NT2/D1 (cell line): ENCODE measurements around the gene FANCG.
A peak's percentile ranks its signal among the peaks of the same experiment; 100 is the strongest.

Experiments used
- DNase-seq: peaks from one replicate; pipeline ENCODE4 v3.0.0-alpha.2; 2011; ENCODE audit warnings: low read depth, low spot score
- H3K27me3 ChIP-seq: 2 replicates; pipeline ENCODE4 v1.6.0; 2011; ENCODE audit warnings: mild to moderate bottlenecking; ENCODE audit not compliant: insufficient read length, insufficient read depth
- H3K36me3 ChIP-seq: 2 replicates; pipeline ENCODE4 v1.6.1; 2011; ENCODE audit warnings: mild to moderate bottlenecking, low read length, mixed read lengths; ENCODE audit not compliant: insufficient read depth, insufficient read length
- H3K4me1 ChIP-seq: 2 replicates; pipeline ENCODE4 v1.5.1; 2011; ENCODE audit not compliant: insufficient read depth, insufficient read length
- H3K4me3 ChIP-seq: 2 replicates; pipeline ENCODE4 v1.5.1; 2011; ENCODE audit warnings: low read depth; ENCODE audit not compliant: insufficient read length
- H3K9ac ChIP-seq: 2 replicates; pipeline ENCODE4 v1.6.0; 2011; ENCODE audit warnings: low read depth; ENCODE audit not compliant: insufficient read length
- H3K9me3 ChIP-seq: 2 replicates; pipeline ENCODE4 v1.5.1; 2011; ENCODE audit warnings: mild to moderate bottlenecking, low read length; ENCODE audit not compliant: insufficient read depth
- SUZ12 ChIP-seq: IDR thresholded peaks from 2 replicates; pipeline ENCODE4 v1.6.1; 2011; ENCODE audit not compliant: insufficient read length, insufficient read depth; ENCODE audit errors: extremely low read depth
- YY1 ChIP-seq: IDR thresholded peaks from 2 replicates; pipeline ENCODE4 v1.6.1; 2011; ENCODE audit not compliant: insufficient read length, insufficient read depth
- ZNF274 ChIP-seq: IDR thresholded peaks from 2 replicates; pipeline ENCODE4 v1.6.1; 2011; ENCODE audit warnings: mild to moderate bottlenecking, low read depth, low read length

Gene FANCG

DNA sequence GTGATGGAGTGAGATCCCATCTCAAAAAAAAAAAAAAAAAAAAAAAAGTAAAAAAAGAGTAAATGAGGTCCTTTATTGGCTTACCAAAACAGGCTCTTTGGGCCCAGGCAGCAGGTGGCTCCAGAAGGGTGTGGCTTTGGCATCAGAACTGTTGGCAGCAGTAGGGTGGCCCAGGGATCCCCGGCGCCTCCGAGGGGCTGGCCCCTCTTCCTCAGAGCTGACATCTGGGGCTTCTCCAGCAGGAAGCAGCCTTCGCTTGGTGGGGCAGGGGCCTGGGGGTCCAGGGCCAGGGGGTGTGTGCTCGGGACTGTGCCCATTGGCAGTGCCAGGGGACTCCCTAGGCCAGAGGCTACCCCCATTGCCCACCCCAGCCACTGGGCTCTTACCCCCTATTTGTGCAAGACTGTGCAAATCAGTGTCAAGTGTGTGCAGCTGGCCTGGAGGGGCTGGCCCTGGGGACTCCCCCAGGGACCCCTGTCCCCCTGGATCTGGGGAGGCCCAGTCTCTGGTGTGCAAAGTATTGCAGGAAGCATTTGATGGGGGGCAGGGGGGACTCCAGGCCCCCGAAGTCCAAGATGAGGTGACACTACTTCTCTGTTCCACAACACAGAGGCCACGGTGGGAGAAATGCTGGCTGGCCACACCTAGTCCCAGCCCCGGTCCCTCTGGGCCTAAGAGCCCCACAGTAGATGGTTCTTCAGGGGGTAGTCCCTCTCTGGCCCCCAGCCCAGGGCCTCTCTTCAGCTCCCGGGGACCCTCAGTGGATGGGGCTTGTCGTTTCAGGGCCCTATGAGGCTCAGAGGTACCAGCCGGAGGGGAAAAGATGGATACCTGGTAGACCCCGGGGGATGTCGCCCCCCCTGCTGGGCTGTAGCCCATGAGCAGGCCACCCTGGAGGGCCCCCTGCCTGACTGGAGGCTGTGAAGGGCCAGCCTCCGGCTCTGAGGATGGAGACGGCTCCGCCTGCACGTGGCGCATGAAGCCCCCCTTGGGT, 27.9 kb upstream of the FANCG start:
- peaks cover 21% of the 10 kb centered on the region for H3K4me1 ChIP-seq
- H3K36me3 ChIP-seq: peaks cover 47% of the 10 kb centered on the region
- no peak for DNase-seq

DNA sequence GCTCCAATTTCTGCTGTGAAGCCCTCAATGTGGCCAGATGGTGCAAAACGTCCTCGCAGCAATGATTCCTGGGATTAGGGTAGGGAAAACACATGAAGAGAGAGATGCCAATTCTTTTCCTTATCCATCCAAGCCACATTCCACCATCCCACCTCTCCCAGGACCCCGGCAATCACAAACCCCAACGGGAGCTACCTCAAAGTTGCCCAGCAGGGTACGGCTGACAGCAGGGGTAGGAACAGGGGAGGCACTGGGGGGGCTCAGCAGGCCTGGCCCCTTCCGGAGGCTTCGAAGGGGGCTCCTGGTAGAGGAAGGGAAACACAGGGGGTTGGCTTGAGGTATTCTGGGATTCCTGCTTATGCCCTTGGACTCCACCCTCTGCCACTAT, 26.6 kb upstream of the FANCG start:
- no peak for TF ChIP-seq ZNF274
- TF ChIP-seq SUZ12: no peak
- no peak for TF ChIP-seq YY1
- H3K4me3 ChIP-seq: no peak overlapping the region
- DNase-seq: no peak
- peaks cover 16% of the 10 kb centered on the region for H3K4me1 ChIP-seq
- no peaks in the 10 kb centered on the region for H3K9me3 ChIP-seq
- peaks cover 56% of the 10 kb centered on the region for H3K36me3 ChIP-seq
- H3K9ac ChIP-seq: no peak overlapping the region
- no peaks in the 10 kb centered on the region for H3K27me3 ChIP-seq

More for the DNA sequence above, 27.9 kb upstream of the FANCG start:
- Histone ChIP-seq H3K4me3 (no peak overlapping the region), H3K27me3 (no peaks in the 10 kb centered on the region), H3K9ac (no peak overlapping the region), H3K9me3 (no peaks in the 10 kb centered on the region)
- TF ChIP-seq YY1: no peak

DNA sequence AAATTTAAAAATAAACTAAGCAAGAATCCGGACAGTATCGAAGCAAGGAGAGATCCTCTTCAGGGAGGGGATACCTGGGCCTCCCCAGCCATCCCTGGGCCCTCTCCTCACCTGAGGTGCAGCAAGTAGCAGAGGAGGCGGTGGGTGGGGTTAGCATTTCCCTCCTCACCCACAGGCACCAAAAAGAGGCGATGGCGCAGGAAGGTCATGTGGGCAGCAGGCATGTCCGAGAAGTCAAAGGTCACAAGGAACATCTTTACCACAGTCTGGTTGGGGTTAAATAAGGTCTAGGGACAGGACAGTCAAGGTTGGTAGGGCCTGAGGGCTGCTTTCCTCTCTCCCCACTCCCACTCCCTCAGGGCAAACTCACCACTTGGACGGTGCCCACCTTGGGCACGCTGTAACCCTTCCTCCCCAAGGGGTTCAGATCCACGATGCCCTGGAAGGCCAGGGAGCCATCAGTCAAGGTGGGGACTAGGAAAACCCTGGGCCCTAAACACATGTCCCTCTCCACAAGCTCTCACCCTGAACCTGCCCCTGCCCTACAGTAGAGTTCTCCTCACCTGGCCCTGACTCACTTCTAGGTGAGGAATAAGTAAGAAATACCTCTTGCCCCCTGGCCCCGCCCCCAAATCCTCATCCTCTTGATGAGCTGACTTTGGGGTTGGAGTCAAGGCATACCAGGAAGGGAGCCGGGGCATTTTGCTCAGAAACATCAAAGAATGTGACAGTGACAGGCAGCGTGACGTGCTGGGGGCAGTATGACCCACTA, 26.0 kb upstream of the FANCG start:
- no peak overlapping the region for H3K4me3 ChIP-seq
- no peak for DNase-seq
- TF ChIP-seq SUZ12 (no peak), YY1 (no peak), ZNF274 (no peak)
- H3K9me3 ChIP-seq: no peaks in the 10 kb centered on the region
- H3K27me3 ChIP-seq: no peaks in the 10 kb centered on the region
- H3K36me3 ChIP-seq: peaks cover 62% of the 10 kb centered on the region
- no peak overlapping the region for H3K9ac ChIP-seq
- peaks cover 13% of the 10 kb centered on the region for H3K4me1 ChIP-seq

DNA sequence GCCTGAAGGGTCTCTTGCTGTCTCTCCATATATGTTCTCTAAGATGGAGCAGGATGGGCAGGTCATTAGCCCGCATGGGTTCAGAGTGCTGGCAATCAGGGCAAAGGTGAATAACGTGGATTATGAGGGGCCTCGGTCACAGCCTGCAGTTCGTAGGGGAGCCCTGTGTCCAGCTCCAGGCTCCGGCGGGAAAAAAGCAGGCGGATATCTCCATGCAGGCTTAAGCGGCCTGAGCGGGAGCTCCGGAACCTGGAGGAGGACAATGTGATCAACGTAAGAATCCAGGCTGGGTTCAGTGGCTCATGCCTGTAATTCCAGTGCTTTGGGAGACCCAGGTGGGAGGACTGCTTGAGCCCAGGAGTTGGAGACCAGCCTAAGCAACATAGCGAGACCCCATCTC, 25.4 kb upstream of the FANCG start:
- H3K9me3 ChIP-seq: no peaks in the 10 kb centered on the region
- H3K27me3 ChIP-seq: no peaks in the 10 kb centered on the region
- peaks cover 68% of the 10 kb centered on the region for H3K36me3 ChIP-seq
- H3K4me3 ChIP-seq: no peak overlapping the region
- no peak overlapping the region for H3K9ac ChIP-seq
- TF ChIP-seq SUZ12 (no peak), YY1 (no peak), ZNF274 (no peak)
- no peak for DNase-seq
- H3K4me1 ChIP-seq: peaks cover 6% of the 10 kb centered on the region

DNA sequence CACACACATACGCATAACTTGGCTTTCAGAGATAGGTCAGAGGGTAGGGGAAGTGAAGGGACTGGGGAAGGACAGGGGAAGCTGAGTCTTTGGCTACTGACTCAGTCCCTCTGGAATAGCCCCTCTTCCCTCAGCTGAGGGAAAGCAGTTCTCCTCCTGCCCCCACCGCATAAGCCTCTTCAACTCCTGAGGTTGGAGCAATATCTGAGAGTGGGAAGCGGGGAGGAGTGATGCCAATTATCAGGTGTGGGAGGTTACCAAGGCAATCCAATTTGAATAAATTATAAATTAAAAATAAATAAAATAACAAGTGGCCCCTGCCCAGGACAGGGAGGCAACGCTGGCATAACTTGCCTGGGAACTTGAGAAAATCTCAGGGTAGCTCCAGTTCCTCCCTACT, 24.8 kb upstream of the FANCG start:
- no peak for TF ChIP-seq YY1
- no peak for TF ChIP-seq ZNF274
- no peak for TF ChIP-seq SUZ12
- Histone ChIP-seq H3K36me3 (peaks cover 73% of the 10 kb centered on the region), H3K9me3 (no peaks in the 10 kb centered on the region), H3K4me3 (no peak overlapping the region), H3K4me1 (peaks cover 6% of the 10 kb centered on the region), H3K9ac (no peak overlapping the region), H3K27me3 (no peaks in the 10 kb centered on the region)
- DNase-seq: no peak

DNA sequence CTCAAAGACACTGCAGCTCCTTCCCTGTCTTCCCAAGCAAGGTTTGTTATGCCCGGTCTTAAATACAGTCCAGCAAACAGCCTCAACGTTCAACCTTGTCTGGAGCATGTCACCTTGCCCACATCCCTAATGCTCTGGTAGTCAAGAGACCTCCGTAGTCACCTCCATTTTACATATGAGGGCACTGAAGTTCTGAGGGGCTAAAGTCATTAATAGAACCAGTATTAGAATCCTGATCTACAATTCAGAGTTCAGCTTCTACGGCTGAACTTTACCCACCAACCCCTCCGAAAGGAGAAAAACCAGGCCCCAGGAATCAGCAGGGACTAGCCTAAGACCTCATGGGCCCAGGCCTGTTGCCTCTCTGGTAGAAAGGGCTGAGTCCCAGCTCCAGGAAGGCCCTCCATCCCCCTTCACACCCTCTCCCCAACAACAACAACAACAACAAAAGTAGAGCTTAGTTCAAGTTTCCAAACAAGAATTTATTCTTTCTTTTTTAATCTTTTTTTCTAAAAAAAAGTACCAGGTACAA, 24.0 kb upstream of the FANCG start:
- no peak for DNase-seq
- peak overlapping the region; percentile 79 for H3K4me3 ChIP-seq
- no peaks in the 10 kb centered on the region for H3K27me3 ChIP-seq
- H3K9ac ChIP-seq: peak overlapping the region; percentile 88
- no peaks in the 10 kb centered on the region for H3K9me3 ChIP-seq
- H3K36me3 ChIP-seq: peaks cover 77% of the 10 kb centered on the region
- H3K4me1 ChIP-seq: peaks cover 6% of the 10 kb centered on the region
- no peak for TF ChIP-seq SUZ12
- no peak for TF ChIP-seq ZNF274
- TF ChIP-seq YY1: no peak

DNA sequence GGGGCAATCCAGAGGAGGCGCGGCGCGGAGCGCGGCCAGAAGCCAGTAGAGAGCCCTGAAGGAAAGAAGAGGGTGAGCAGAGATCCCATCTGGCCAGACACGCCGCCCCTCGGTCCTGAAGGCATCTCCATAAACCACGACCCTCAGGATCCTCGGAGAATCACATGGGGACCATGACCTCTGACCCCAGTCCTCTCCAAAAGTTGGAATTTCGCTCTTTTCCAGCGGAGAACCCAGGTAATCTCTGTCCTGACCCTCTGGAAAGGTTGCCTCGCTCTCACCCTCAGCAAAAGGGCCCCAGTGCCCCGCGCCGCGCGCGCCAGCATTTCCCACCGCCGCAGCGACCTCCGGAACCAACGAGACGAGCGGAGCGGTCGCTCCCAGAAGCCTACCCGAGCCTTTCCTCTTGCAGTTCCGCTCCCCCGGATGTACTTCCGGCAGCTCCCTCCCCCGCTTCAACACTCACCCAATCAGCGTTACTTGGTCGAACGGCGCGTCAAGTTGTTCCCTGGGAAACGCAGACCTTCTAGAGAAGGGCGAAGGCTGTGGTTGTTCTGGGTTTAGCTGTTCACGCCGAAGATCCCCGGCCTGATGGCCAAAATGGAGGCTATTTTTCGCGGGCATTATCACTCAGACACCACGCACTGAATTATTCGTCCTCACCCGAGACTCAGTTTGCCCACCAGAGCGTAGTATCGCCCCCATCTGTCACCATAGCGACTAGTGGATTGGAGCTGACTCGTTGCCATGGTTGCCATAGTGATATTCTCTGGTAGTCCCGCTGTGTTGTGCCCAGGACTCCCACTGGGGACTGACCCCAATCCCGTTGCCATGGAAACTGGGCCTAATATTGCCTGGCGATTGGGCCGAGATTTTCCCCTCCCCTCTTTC, 23.3 kb upstream of the FANCG start, which contains the start of gene STOML2:
TSS of gene STOML2 (minus strand) at position 363 of the 891 bp plus-strand sequence. CDS start at position 326, 37 bp downstream.
- H3K4me3 ChIP-seq: peak within 1 kb of the TSS; percentile 79
- H3K9me3 ChIP-seq: no peaks in the 10 kb centered on the region
- TF ChIP-seq YY1 (peak; percentile 19), SUZ12 (no peak)
- peaks cover 6% of the 10 kb centered on the region for H3K4me1 ChIP-seq
- H3K9ac ChIP-seq: peak within 1 kb of the TSS; percentile 97
- H3K36me3 ChIP-seq: peaks cover 69% of the 10 kb centered on the region
- no peaks in the 10 kb centered on the region for H3K27me3 ChIP-seq
- peak; percentile 94 for DNase-seq
